MG63 (cell line): ENCODE data around the gene CACNA2D2. TPM values are rescaled to one million over a fixed set of nuclear protein-coding genes. Genes with fewer than 3 reads are reported as not detected.

ENCODE experiments used
- DNase-seq: peaks from one replicate; pipeline ENCODE4 v3.0.0-alpha.2; 2020
- H3K27me3 ChIP-seq: fragments of 250-450 bp; sonication (Bioruptor Pico); 2 replicates; pipeline ENCODE4 v1.5.1; 2020; ENCODE audit warnings: mild to moderate bottlenecking, moderate library complexity
- H3K36me3 ChIP-seq: fragments of 250-450 bp; sonication (Bioruptor Pico); 2 replicates; pipeline ENCODE4 v1.5.1; 2020; ENCODE audit warnings: mild to moderate bottlenecking, moderate library complexity
- H3K4me3 ChIP-seq: fragments of 250-450 bp; sonication (Bioruptor Pico); 2 replicates; pipeline ENCODE4 v1.5.1; 2020; ENCODE audit warnings: mild to moderate bottlenecking, moderate library complexity
- H3K9me3 ChIP-seq: fragments of 250-450 bp; sonication (Bioruptor Pico); 2 replicates; pipeline ENCODE4 v1.5.1; 2020; ENCODE audit warnings: mild to moderate bottlenecking, moderate library complexity
- total RNA-seq: library from RNA; depleted of rRNA; stranded (reverse); fragments of >200 nt; shearing (Covaris generic); gene quantifications from 2 replicates; pipeline ENCODE4 v1.2.3, GENCODE V29; 2014; ENCODE audit warnings: low replicate concordance; rRNA removed

CACNA2D2 gene
- not detected in 2 replicates for total RNA-seq

DNA sequence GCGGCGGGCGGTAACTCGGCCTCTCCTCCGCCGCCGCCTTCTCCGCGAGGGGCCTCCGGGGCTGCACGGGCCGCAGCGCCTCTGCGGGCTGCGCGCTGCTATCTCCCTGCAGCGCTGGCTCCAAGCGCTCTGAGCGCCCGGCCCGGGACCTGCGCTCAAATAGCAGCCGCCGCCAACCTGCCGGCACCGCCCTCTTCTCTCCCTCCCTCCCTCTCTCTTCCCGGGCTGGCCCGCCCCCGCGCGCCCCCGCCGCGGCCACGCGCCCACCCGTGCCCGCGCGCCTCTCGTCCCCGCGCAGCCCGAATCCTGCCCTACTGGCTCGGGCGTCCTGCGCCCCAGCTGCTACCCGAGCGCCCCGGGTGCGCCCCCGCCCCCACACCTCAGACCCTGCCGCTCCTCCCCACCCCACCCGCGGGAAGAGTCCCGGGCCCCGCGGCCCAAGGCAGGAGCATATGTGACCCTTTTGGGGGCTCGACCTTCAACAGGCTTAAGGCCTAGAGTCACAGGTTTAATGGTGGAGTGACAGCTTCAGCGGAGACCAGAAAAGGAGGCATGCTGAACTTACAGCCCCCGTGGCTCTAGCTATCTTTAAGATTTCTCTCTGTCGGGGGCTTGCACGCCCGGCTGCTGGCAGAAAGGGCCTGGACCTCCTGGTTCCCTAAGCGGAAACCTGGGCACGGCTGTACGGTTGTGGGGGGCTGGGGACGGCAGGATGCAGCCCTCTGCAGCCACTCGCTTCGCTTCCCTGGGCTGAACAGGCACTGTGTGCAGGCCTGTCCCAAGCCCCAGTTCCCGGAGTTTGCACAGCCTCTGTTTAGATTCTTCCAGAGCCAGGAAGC is at the start of gene CACNA2D2:
Gene CACNA2D2, minus strand, starts transcription at position 131 of the 839 bp plus-strand sequence. CDS start 211 bp downstream, outside the sequence.
- Histone ChIP-seq H3K36me3 (no peaks in the 10 kb centered on the region), H3K4me3 (no peak within 1 kb of the TSS; the same call in 1 of the 2 replicates), H3K27me3 (peaks cover 6% of the 10 kb centered on the region; the same call in 1 of the 2 replicates), H3K9me3 (no peaks in the 10 kb centered on the region)
- peak; percentile 48 for DNase-seq

DNA sequence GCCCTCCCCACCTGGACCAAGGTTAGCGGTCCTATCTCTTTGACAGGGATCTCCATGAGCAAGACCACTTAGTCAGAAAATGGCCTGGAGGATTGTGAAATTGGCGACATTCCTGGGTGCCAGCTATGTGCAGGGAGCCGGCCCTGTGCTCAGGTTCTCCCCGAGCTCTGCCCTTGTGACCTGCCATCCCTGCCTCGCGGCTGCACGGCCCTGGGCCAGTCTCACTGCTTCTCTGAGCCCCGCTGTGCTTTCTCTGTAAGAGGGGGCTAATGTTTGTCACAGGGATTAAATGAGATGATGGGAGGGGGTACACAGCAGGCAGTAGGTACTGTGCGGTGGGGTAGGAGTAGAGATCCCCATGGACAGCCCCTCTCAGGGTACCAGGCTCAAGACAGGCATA is 49.2 kb upstream of the CACNA2D2 start:
- no peaks in the 10 kb centered on the region for H3K36me3 ChIP-seq
- H3K4me3 ChIP-seq, result no peak overlapping the region
- DNase-seq, result no peak
- H3K27me3 ChIP-seq, result no peaks in the 10 kb centered on the region
- no peaks in the 10 kb centered on the region for H3K9me3 ChIP-seq

DNA sequence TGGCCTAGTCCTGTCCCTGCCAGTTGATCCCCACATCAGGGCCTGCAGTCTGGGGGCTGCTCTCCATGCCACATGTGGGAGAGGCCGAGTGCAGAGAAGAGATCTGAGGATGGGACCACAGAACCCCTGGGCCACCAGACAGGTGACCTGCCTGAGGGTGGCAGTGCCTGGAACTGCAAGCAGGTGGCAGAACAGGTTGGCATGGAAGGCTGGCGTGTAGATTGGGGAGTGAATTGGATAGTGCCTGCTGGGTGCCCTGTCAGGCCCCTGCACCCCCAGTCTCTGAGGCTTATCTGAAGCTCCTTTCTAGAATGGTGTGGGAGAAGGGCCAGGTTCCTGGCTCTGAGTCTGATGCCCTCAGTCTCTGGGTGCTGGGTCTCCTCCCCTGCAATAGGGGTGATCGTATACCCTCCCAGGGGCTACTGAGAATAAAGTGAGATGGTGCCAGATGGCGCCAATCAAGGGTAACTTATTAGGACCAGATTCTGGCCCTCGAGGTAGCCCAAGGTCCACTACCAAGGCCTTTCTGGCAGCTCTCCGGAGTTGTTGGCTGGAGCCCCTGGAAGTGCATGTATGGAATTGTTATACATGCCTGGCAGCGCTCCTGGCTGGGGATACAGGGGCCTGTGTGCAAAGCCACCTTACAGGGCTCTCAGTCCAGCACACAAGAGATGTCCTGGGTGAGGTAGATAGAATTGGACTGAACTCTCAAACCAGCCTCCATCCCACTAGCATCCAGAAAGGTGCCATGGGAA is 48.4 kb upstream of the CACNA2D2 start:
- no peak for DNase-seq
- H3K9me3 ChIP-seq, result no peaks in the 10 kb centered on the region
- no peak overlapping the region for H3K4me3 ChIP-seq
- H3K27me3 ChIP-seq, result no peaks in the 10 kb centered on the region
- H3K36me3 ChIP-seq, result no peaks in the 10 kb centered on the region

DNA sequence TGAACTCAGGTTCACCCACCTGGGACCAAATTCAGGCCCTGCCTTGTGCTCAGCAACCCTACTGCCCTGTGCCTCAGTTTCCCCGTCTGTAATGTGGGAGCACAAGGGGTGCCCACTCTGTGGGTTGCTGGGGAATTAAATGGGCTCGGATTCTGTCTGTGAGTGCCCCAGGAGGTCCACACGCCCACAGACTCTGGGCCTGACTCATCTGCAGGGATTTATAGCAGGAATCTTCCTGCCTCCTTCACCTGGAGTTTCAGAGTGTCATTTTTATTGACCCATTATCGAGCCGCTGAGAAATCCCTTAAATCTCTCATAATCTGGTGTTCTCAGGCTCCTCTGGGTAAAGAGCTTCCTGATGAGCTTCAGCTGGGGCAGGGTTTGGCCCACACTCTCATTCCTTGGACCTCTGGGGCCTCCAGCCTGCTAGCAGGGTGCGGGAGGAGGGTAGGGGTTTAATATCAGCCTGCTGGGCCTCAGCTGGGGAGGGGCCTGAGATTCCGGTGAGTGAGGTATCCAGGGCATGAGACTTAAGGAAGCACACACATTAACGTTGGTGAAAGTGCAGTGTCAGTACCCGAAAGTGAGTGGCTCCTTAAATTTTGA is 47.7 kb upstream of the CACNA2D2 start:
- Histone ChIP-seq H3K4me3 (no peak overlapping the region), H3K9me3 (no peaks in the 10 kb centered on the region), H3K27me3 (no peaks in the 10 kb centered on the region), H3K36me3 (no peaks in the 10 kb centered on the region)
- DNase-seq, result no peak

DNA sequence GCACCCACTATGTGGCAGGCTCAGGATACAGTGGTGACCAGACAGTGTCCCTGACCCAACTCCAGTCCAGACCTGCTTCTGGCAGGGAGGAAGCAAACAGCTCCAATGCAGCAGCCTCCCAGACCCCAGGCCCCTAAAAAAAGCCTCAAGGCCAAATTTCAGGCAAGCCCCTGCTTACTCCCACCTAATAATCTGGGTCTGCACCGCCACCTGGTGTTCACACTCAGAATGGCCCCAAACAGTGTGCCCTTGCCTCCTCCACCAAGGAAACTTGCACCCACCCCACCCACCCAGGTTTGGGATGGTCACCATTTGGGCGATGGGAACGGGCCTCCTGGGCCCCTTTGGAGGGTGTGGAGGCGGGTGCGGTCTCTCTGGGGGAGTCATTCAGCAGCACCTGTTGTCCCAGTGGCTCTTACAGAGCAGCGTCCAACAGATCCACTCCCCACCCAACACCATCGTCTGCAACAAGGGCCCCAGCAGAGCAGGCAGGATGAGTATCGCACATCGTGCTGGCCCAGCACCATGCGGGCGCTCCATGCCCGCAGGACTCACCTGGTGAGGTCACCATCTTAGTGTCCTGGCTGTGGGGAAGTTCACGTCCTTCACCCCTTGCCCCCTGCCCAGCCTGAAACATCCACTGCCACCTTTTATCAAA is 46.8 kb upstream of the CACNA2D2 start:
- no peak overlapping the region for H3K4me3 ChIP-seq
- no peaks in the 10 kb centered on the region for H3K9me3 ChIP-seq
- no peaks in the 10 kb centered on the region for H3K27me3 ChIP-seq
- H3K36me3 ChIP-seq, result no peaks in the 10 kb centered on the region
- no peak for DNase-seq

DNA sequence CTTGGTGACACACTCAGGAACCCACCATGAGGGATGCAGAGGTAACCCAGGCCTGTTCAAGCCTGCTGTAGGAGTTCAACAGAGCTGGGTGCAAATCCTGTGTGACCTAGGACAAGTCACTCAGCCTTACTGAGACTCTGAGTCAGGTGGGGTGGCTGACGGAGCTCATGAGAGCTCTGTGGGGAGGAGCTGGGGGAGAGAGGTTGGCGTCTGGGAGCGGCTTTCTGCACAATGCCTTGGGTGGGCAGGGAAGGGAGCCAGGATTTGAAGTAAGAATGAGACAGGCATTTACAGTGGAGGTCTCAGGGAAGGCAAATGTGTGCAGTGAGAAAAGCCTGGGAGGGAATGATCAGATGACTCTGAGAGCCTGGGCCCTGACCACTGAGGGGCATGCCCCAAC is 45.8 kb upstream of the CACNA2D2 start:
- no peak for DNase-seq
- no peaks in the 10 kb centered on the region for H3K36me3 ChIP-seq
- no peak overlapping the region for H3K4me3 ChIP-seq
- H3K27me3 ChIP-seq, result no peaks in the 10 kb centered on the region
- no peaks in the 10 kb centered on the region for H3K9me3 ChIP-seq

DNA sequence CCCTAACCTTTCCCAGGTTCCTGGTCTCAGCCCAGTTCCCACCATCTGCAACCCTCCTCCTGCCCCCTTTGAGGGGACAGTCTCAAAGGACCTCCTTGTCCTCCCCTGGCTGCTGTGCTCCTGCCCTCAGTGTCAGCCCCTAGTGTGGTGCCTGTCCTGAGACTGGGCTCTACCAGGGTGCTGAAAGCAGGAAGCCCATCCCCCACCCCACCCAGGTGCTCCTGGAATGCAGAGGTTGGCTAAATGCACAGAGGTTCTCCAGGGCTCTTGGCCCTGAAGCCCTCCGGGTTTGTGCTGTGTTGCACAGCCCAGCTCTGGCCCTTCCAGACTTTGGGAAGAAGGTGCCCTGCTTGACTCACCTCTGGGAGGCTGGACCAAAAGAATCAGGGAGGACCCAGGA is 42.3 kb upstream of the CACNA2D2 start:
- H3K36me3 ChIP-seq, result no peaks in the 10 kb centered on the region
- H3K9me3 ChIP-seq, result no peaks in the 10 kb centered on the region
- H3K27me3 ChIP-seq, result no peaks in the 10 kb centered on the region
- no peak for DNase-seq
- no peak overlapping the region for H3K4me3 ChIP-seq

DNA sequence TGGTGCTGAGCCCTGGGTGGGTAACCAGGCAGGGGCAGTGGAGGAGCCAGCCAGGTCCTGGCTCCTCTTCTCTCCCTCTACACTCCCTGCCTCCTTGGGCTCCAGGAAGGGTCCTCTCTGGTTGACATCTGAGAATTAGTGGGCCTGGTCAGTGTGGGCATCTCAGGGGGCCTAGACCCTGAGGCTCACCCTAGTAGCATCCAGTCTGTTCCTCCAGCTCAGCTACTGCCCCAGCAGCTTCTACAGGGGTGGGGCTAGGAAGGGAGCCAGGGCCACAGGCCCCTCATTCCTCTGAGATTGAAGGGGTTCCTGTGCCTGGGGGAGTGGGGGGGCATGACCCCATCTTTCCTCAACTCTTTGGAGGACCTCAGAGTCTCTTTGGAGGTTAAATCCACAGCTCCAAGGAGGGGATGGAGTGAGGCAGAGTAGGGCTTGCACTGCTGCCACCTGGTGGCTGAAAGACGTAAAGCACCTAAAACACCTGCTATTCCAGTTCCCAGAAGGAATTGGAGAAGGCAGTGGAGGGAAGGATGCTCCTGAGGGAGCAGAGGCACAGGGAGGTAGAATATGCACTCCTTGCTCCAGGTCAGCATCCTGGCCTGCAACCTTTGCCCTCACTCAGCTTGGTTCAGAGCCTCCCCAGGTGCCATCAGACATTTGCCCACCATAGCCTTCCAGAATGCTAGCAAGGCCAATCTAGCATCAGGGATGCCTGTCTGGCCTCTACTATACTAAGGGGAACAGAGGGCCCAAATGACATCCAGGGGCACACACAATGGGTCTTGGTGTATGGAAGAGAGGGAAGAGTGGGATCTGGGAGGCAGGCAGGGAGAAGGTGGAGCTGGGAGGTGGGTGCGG is 39.0 kb upstream of the CACNA2D2 start:
- DNase-seq, result peak; percentile 9

DNA sequence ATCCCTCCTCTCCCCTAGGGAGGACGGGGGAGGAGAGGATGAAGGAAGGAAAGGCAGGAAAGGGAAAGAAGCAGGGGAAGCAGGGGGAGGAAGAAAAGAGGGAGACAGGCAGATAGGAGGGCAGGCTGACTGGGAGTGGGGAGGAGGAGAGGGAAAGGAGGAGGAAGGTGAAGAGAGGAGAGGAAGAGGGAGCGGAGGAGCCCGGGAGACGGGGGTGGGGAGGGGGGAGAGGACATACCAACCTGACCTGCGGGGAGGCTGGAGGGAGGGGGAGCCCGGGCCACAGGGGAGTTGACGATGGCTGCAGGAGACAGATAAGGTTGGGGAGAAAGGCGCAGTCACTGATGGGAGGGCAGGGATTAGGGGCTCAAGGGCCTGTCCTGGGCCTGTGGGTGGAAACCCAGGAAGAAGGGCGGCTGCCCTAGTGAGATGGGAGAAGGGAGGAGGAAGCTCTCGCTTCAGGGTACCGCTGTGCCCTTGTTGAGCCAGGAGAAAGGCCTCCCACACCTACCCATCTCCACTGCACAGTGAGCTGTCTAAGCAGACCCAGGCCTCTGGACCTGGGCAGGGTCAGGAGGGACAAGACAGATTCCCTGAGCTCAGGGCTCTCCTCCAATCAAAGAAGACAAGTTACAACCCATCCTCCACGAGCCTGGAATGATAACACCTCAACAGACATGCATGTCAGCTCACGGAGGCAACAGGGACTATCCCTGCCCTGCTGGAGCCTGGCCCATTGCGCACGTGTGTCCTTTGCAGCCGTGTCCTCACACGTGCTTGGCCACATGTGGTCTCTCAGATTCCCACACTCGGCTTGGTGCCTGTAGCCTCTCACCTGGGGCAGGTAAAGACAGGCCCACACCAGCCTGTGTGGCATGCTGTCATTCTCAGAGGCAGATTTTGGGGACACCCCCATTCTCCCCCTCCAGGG is 36.2 kb upstream of the CACNA2D2 start:
- no peaks in the 10 kb centered on the region for H3K27me3 ChIP-seq
- no peaks in the 10 kb centered on the region for H3K36me3 ChIP-seq
- H3K9me3 ChIP-seq, result no peaks in the 10 kb centered on the region
- H3K4me3 ChIP-seq, result no peak overlapping the region
- DNase-seq, result no peak

More for the DNA sequence above, 39.0 kb upstream of the CACNA2D2 start:
- Histone ChIP-seq H3K36me3 (no peaks in the 10 kb centered on the region), H3K4me3 (no peak overlapping the region), H3K27me3 (no peaks in the 10 kb centered on the region), H3K9me3 (no peaks in the 10 kb centered on the region)

DNA sequence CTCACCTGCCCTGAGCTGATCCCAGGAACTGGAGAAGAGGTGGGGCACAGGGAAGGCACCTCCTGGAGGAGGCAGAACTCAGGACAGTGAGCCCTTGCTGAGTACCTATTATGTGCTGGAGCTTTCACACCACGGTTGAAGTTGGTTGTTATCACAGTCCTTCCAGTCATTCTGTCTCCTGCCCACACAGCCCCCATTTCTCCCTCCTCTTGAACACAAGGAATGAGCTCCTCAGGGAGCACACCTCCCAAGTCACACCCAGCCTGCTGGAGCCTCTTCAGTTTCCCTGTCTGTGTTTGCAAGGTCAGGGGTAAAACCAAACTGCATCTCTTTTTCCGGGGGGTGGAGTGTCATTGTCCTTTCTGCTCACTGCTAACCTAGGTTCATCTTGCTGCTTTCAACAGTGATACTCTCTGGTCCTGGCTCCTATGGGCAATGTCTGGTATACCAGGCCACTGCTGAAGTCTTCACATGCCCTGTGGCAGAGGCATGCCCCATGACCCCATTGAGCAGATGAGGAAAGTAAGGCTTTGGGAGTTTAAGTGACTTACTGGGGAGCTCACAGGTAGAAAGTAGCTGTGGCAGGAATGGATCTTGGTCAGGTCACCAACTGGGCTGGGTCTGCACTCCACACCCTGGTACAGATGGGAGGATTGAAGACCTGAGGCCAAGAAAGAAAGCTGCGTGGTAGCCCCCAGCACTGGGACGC is 34.1 kb upstream of the CACNA2D2 start:
- Histone ChIP-seq H3K27me3 (no peaks in the 10 kb centered on the region), H3K9me3 (no peaks in the 10 kb centered on the region), H3K36me3 (no peaks in the 10 kb centered on the region), H3K4me3 (no peak overlapping the region)
- no peak for DNase-seq

DNA sequence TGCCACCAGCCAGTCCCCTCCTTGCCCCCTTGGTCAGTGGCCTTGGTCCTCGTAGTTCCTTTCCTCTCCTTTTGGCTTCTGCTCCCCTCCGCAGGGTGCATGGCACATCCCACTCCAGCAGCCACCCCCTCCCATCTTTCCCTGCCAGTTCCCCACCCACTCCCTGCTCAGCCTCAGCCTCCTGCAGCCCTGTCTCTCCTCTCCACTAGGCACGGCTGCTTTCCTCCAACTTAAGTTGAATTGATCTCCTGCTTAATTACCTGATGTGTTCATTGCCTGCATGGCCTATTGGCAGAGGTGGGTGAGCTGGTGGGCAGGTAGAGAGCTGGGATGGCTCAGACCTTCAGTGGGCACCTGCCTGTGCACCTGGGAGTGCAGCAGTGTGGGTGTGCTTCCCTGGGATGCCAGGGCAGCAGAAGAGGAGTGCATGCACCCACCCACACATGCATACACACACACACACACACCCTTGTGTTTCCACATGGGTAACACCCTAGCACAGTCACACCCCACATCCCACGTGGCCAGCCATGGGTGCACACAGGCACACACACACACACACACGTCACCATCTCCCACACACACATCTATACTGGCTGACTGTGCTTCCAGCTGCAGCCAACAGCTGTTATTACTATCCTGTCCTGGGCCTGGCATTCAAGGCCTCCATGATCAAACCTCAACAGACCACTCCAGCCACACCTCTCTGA is 33.2 kb upstream of the CACNA2D2 start:
- no peak overlapping the region for H3K4me3 ChIP-seq
- no peak for DNase-seq
- H3K9me3 ChIP-seq, result no peaks in the 10 kb centered on the region
- H3K27me3 ChIP-seq, result no peaks in the 10 kb centered on the region
- no peaks in the 10 kb centered on the region for H3K36me3 ChIP-seq

DNA sequence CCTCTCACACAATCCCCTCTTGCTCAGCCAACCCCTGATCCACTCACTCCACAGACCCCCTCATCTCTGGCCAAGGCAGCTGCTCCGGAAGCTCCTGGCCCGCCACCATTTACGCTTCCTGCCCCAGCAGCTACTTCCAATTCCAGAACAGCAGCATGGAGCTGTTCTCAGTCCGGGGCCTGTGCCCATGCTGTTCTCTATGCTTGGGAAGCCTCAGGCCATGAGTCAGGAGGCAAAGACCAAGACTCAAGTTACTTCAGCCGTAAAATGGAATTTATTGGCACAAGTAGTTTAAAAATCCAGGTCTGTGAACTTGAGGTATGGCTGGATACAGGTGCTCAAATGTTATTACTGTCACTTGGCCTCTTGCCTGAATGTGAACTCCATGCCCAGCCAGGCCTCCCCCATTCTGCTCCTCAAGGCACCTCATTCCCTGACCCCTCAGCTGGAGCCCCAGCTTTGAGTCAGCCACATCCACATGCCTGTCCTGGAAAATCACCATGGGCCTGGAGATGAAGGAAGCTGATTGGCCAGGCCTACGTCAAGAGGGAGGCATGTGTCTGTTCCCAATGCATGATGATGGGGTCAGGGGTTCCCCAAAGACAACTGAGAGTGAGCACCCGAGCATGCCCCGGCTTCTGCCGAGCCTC is 31.4 kb upstream of the CACNA2D2 start:
- H3K9me3 ChIP-seq, result no peaks in the 10 kb centered on the region
- H3K36me3 ChIP-seq, result no peaks in the 10 kb centered on the region
- DNase-seq, result no peak
- no peaks in the 10 kb centered on the region for H3K27me3 ChIP-seq
- no peak overlapping the region for H3K4me3 ChIP-seq

DNA sequence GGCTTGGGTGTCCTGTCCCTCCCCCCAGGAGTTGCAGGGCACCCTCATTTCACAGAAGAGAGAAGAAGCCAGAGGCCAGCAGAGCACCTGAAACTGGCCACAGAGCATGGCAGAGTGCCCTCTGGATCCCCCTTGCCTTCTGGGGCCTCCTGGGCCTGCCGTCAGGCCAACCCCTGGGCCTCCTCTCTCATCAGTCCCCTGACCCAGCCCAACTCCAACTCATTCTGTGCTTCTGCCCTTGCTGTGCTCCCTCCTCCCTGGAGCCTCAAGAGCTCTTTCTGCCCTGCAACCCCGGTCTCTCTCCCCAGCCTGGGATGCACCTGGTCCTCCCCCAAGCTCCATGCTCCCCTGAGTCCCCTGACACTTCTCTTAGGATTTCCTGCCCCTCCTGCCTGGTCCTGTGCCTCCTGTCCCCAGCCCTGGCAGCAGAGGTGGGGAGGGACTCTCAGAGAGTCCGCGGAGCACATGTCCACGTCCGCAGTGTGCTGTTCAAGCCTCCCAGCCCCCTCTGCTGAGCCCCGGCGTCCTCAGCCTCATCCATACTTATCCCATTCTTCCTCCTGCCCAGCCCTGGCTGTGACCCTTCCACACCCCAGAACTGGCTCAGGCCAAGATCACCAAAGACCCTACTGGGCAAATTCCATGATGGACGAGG is 30.5 kb upstream of the CACNA2D2 start:
- no peak for DNase-seq
- no peaks in the 10 kb centered on the region for H3K36me3 ChIP-seq
- H3K9me3 ChIP-seq, result no peaks in the 10 kb centered on the region
- H3K4me3 ChIP-seq, result no peak overlapping the region
- H3K27me3 ChIP-seq, result no peaks in the 10 kb centered on the region
